ENCODE measurements around the gene JMJD1C.

- no peak for TF ChIP-seq MAX (CRISPR knock-in tag; IDR thresholded peaks at IDR 0.05)
- no peak for TF ChIP-seq CREM (CRISPR knock-in tag; IDR thresholded peaks at IDR 0.05)
- TF ChIP-seq CTCF (IDR thresholded peaks at IDR 0.05) = no peak
- no peak for TF ChIP-seq ATF2 (CRISPR knock-in tag; IDR thresholded peaks at IDR 0.05; ENCODE audit: borderline replicate concordance, low read depth)
- no peak for TF ChIP-seq NFYB (CRISPR knock-in tag; conservative IDR thresholded peaks at IDR 0.05; ENCODE audit: low read depth)
- TF ChIP-seq ZNF232 (CRISPR knock-in tag; IDR thresholded peaks at IDR 0.05) = no peak
- TF ChIP-seq ZNF416 (CRISPR knock-in tag; IDR thresholded peaks at IDR 0.05) = no peak
- no peak for TF ChIP-seq ARID4B (CRISPR knock-in tag; IDR thresholded peaks at IDR 0.05; ENCODE audit: borderline replicate concordance)
- TF ChIP-seq STAT6 (CRISPR knock-in tag; conservative IDR thresholded peaks at IDR 0.05; ENCODE audit: low read depth) = no peak
- TF ChIP-seq FOXP1 (CRISPR knock-in tag; IDR thresholded peaks at IDR 0.05; ENCODE audit: borderline replicate concordance) = no peak
- no peak for TF ChIP-seq FOXK1 (CRISPR knock-in tag; IDR thresholded peaks at IDR 0.05)
- no peak for TF ChIP-seq E2F1 (CRISPR knock-in tag; IDR thresholded peaks at IDR 0.05)
- TF ChIP-seq ELF4 (CRISPR knock-in tag; IDR thresholded peaks at IDR 0.05; ENCODE audit: low read depth) = no peak
- no peak for TF ChIP-seq ZNF121 (CRISPR knock-in tag; IDR thresholded peaks at IDR 0.05)
Observed at GRCh38 chr10:63455507-63455906, 10.3 kb downstream of the JMJD1C start.
